Measurements from ENCODE around the gene ITGA2. TPM values are rescaled to one million over a fixed set of nuclear protein-coding genes. Genes with fewer than 3 reads are reported as not detected.

Gene ITGA2
- total RNA-seq, 4 donors from 2014 or later = 2.0 to 6.0 (median 3.1) TPM

- Histone ChIP-seq H3K27me3 (no peaks in the 10 kb centered on the region), H3K9me3 (no peaks in the 10 kb centered on the region), H3K27ac (no peak overlapping the region), H3K4me1 (no peaks in the 10 kb centered on the region), H3K36me3 (no peaks in the 10 kb centered on the region), H3K4me3 (replicated peaks in 1 of 3) (no peak overlapping the region)
- TF ChIP-seq CTCF (IDR thresholded peaks at IDR 0.05) (no peak), POLR2A (IDR thresholded peaks at IDR 0.05) (no peak)
- intact Hi-C loops (cut with DNase I) = no loop called here
- WGBS, 2 donors = 80 to 92% methylated on average over 1 of the region's 1 CpG
- DNase-seq = no peak
These were observed 19.6 kb downstream of the ITGA2 start for GRCh38 chr5:53008751-53009150.

- intact Hi-C loops (cut with DNase I) = no loop called here
- Histone ChIP-seq H3K27ac (no peak overlapping the region), H3K4me1 (no peaks in the 10 kb centered on the region), H3K9me3 (no peaks in the 10 kb centered on the region), H3K4me3 (replicated peaks in 1 of 3) (no peak overlapping the region), H3K27me3 (no peaks in the 10 kb centered on the region), H3K36me3 (no peaks in the 10 kb centered on the region)
- 93 to 95% methylated on average over 1 of the region's 1 CpG for WGBS, 2 donors
- no peak for TF ChIP-seq CTCF (IDR thresholded peaks at IDR 0.05)
- no peak for TF ChIP-seq POLR2A (IDR thresholded peaks at IDR 0.05)
- no peak for DNase-seq
These were observed 20.7 kb downstream of the ITGA2 start for GRCh38 chr5:53009816-53010215.

GRCh38 chr5:53010814-53011213 is 21.7 kb downstream of the ITGA2 start:
- no peak overlapping the region for H3K27ac ChIP-seq
- H3K27me3 ChIP-seq = no peaks in the 10 kb centered on the region
- H3K36me3 ChIP-seq = no peaks in the 10 kb centered on the region
- no peak overlapping the region for H3K4me3 ChIP-seq (replicated peaks in 1 of 3)
- no peak for DNase-seq
- intact Hi-C loops (cut with DNase I) = no loop called here
- 67 to 69% methylated on average over 1 of the region's 1 CpG for WGBS, 2 donors
- H3K4me1 ChIP-seq = no peaks in the 10 kb centered on the region
- no peak for TF ChIP-seq CTCF (IDR thresholded peaks at IDR 0.05)
- TF ChIP-seq POLR2A (IDR thresholded peaks at IDR 0.05) = no peak
- no peaks in the 10 kb centered on the region for H3K9me3 ChIP-seq

- intact Hi-C loops (cut with DNase I) = no loop called here
- Histone ChIP-seq H3K27ac (no peak overlapping the region), H3K4me3 (replicated peaks in 1 of 3) (no peak overlapping the region), H3K27me3 (no peaks in the 10 kb centered on the region), H3K36me3 (no peaks in the 10 kb centered on the region), H3K4me1 (no peaks in the 10 kb centered on the region), H3K9me3 (no peaks in the 10 kb centered on the region)
- TF ChIP-seq CTCF (IDR thresholded peaks at IDR 0.05) (no peak), POLR2A (IDR thresholded peaks at IDR 0.05) (no peak)
- DNase-seq = no peak
- 79 to 83% methylated on average over 1 of the region's 1 CpG for WGBS, 2 donors
These were observed 22.1 kb downstream of the ITGA2 start for GRCh38 chr5:53011233-53011632.

- intact Hi-C loops (cut with DNase I) = no loop called here
- Histone ChIP-seq H3K4me1 (no peaks in the 10 kb centered on the region), H3K27ac (no peak overlapping the region), H3K27me3 (no peaks in the 10 kb centered on the region), H3K36me3 (no peaks in the 10 kb centered on the region), H3K4me3 (replicated peaks in 1 of 3) (no peak overlapping the region), H3K9me3 (no peaks in the 10 kb centered on the region)
- TF ChIP-seq POLR2A (IDR thresholded peaks at IDR 0.05) (no peak), CTCF (IDR thresholded peaks at IDR 0.05) (no peak)
- DNase-seq = no peak
- 94 to 95% methylated on average over 2 of the region's 2 CpGs for WGBS, 2 donors
These were observed 24.7 kb downstream of the ITGA2 start for GRCh38 chr5:53013857-53014256.

Measured in thyroid gland (tissue), 4 donors.